ENCODE results near the gene HESX1.

- TF ChIP-seq POLR2A (IDR thresholded peaks at IDR 0.05), result no peak
- no peak for TF ChIP-seq CTCF (IDR thresholded peaks at IDR 0.05)
Observed at GRCh38 chr3:57160076-57160764, 39.6 kb downstream of the HESX1 start.

All from lower leg skin (tissue), 3 donors.